A673 (cell line): ENCODE results near the gene SOX10.

Experiments
- EZH2 ChIP-seq: fragments of 200-600 bp; sonication (generic); IDR thresholded peaks from 2 replicates; pipeline ENCODE4 v1.6.1; 2017; ENCODE audit warnings: borderline replicate concordance, low read depth, mild to moderate bottlenecking, mixed read lengths, antibody characterized with exemption, low read length; ENCODE audit not compliant: poor library complexity, severe bottlenecking
- TF ChIP-seq, protein P1 (sequence below): fragments of 300-800, 200-600 bp; sonication (generic); conservative IDR thresholded peaks from 2 replicates; pipeline ENCODE4 v1.5.1; 2017; ENCODE audit warnings: low read depth, mild to moderate bottlenecking, antibody characterized with exemption, low read length, moderate library complexity, mixed read lengths

DNA sequence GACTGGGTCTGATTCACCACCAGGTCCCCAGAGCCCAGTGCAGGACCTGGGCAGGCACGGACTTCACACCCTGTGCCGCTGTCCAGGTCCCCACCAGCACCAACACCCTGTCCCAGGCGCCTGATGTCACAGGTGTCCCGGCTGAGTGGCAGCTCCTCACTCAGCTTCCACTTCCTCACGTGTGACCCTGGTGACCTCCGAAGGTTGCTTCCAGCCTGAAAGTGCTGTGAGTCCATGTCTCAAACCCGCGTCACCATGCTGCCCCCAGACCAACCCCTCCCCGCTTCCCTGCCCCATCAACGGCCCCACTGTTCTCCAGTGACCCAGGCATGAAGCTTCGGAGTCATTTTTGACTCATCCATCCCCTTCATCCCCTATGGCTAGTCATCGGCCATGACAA lies 47.1 kb upstream of the SOX10 start:
- TF ChIP-seq, protein P1, sequence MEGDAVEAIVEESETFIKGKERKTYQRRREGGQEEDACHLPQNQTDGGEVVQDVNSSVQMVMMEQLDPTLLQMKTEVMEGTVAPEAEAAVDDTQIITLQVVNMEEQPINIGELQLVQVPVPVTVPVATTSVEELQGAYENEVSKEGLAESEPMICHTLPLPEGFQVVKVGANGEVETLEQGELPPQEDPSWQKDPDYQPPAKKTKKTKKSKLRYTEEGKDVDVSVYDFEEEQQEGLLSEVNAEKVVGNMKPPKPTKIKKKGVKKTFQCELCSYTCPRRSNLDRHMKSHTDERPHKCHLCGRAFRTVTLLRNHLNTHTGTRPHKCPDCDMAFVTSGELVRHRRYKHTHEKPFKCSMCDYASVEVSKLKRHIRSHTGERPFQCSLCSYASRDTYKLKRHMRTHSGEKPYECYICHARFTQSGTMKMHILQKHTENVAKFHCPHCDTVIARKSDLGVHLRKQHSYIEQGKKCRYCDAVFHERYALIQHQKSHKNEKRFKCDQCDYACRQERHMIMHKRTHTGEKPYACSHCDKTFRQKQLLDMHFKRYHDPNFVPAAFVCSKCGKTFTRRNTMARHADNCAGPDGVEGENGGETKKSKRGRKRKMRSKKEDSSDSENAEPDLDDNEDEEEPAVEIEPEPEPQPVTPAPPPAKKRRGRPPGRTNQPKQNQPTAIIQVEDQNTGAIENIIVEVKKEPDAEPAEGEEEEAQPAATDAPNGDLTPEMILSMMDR, result no peak
- TF ChIP-seq EZH2, result no peak
